ENCODE data around the gene MARCHF2. TPM values are rescaled to one million over a fixed set of nuclear protein-coding genes. Genes with fewer than 3 reads are reported as not detected.

Gene MARCHF2
- polyA plus RNA-seq, 1 donor from 2014 or later, result 67.9 TPM

- Histone ChIP-seq H4K20me1 (ENCODE audit: insufficient read depth) (peaks cover 83% of the 10 kb centered on the region), H2AFZ (ENCODE audit: low read depth, low read length) (no peak overlapping the region), H3K9me2 (ENCODE audit: insufficient read depth, low read length) (no peaks in the 10 kb centered on the region), H3K9me3 (ENCODE audit: low read length) (no peaks in the 10 kb centered on the region), H3F3A (ENCODE audit: insufficient read depth, low read length, poor library complexity, severe bottlenecking) (no peaks in the 10 kb centered on the region), H3K9ac (ENCODE audit: low read length) (no peak overlapping the region), H3K27me3 (ENCODE audit: insufficient read depth, low read depth, low read length) (no peaks in the 10 kb centered on the region), H3K4me2 (ENCODE audit: low read length) (no peak overlapping the region), H3K4me3 (ENCODE audit: low read length) (no peak overlapping the region), H3K27ac (ENCODE audit: low read length) (no peak overlapping the region), H3K36me3 (ENCODE audit: insufficient read depth, low read length) (peaks cover 9% of the 10 kb centered on the region), H3K79me2 (replicated peaks; ENCODE audit: insufficient read depth, low read length) (peaks cover 97% of the 10 kb centered on the region)
- no peak for TF ChIP-seq TAF1 (IDR thresholded peaks at IDR 0.05; ENCODE audit: low read depth)
- TF ChIP-seq SMC3 (conservative IDR thresholded peaks at IDR 0.05; ENCODE audit: poor library complexity), result no peak
- no peak for TF ChIP-seq POLR2AphosphoS5 (IDR thresholded peaks at IDR 0.05)
- no peak for TF ChIP-seq EZH2 (IDR thresholded peaks at IDR 0.05; ENCODE audit: borderline replicate concordance, insufficient read depth, low read length, poor library complexity, severe bottlenecking)
- no peak for TF ChIP-seq CTCF (IDR thresholded peaks at IDR 0.05; ENCODE audit: poor library complexity, severe bottlenecking)
- no peak for TF ChIP-seq REST (IDR thresholded peaks at IDR 0.05; ENCODE audit: borderline replicate concordance)
- TF ChIP-seq MXI1 (conservative IDR thresholded peaks at IDR 0.05; ENCODE audit: poor library complexity, severe bottlenecking), result no peak
- TF ChIP-seq RAD21 (conservative IDR thresholded peaks at IDR 0.05), result no peak
- no peak for TF ChIP-seq EP300 (conservative IDR thresholded peaks at IDR 0.05; ENCODE audit: poor library complexity, severe bottlenecking)
Observed at GRCh38 chr19:8455018-8455417, 41.9 kb downstream of the MARCHF2 start.

DNA sequence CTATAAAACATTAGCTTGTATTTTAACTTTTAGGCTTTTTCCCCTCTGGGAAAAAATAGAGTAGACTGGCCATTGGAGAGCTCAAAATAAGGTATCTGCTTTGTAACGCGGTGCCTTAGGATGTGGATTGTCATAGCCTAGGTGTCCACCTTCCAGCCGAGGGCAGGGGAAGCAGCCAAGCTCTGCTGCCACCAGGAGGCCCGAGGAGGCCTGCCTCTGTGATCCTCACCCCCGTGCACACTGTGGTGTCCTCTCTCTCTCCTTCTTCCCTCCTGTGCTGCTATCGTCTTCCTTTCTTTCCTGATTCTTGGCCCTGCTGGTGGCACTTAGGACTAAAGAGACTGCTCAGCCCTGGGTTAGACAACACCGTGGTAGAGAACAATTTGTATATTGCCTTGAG lies 43.0 kb downstream of the MARCHF2 start:
- no peaks in the 10 kb centered on the region for H3K9me2 ChIP-seq (ENCODE audit: insufficient read depth, low read length)
- no peaks in the 10 kb centered on the region for H3K9me3 ChIP-seq (ENCODE audit: low read length)
- no peak overlapping the region for H2AFZ ChIP-seq (ENCODE audit: low read depth, low read length)
- H3K27me3 ChIP-seq (ENCODE audit: insufficient read depth, low read depth, low read length), result no peaks in the 10 kb centered on the region
- no peak overlapping the region for H3K4me3 ChIP-seq (ENCODE audit: low read length)
- no peaks in the 10 kb centered on the region for H3F3A ChIP-seq (ENCODE audit: insufficient read depth, low read length, poor library complexity, severe bottlenecking)
- H3K27ac ChIP-seq (ENCODE audit: low read length), result no peak overlapping the region
- peaks cover 9% of the 10 kb centered on the region for H3K36me3 ChIP-seq (ENCODE audit: insufficient read depth, low read length)
- TF ChIP-seq REST (IDR thresholded peaks at IDR 0.05; ENCODE audit: borderline replicate concordance) (no peak), TAF1 (IDR thresholded peaks at IDR 0.05; ENCODE audit: low read depth) (no peak), RAD21 (conservative IDR thresholded peaks at IDR 0.05) (no peak), MXI1 (conservative IDR thresholded peaks at IDR 0.05; ENCODE audit: poor library complexity, severe bottlenecking) (no peak), EP300 (conservative IDR thresholded peaks at IDR 0.05; ENCODE audit: poor library complexity, severe bottlenecking) (no peak), EZH2 (IDR thresholded peaks at IDR 0.05; ENCODE audit: borderline replicate concordance, insufficient read depth, low read length, poor library complexity, severe bottlenecking) (no peak), SMC3 (conservative IDR thresholded peaks at IDR 0.05; ENCODE audit: poor library complexity) (no peak)
- no peak overlapping the region for H3K9ac ChIP-seq (ENCODE audit: low read length)
- H3K79me2 ChIP-seq (replicated peaks; ENCODE audit: insufficient read depth, low read length), result peaks cover 100% of the 10 kb centered on the region
- no peak overlapping the region for H3K4me2 ChIP-seq (ENCODE audit: low read length)
- H4K20me1 ChIP-seq (ENCODE audit: insufficient read depth), result peaks cover 81% of the 10 kb centered on the region

All from neural cell (in vitro differentiated cells).